Measurements from ENCODE around the gene RASGRF2.
A peak's percentile ranks its signal among the peaks of the same experiment; 100 is the strongest.

RASGRF2 gene

GRCh38 chr5:80956272-80956671 is 3.9 kb upstream of the RASGRF2 start:
- DNase-seq: no peak

GRCh38 chr5:80957031-80957761 is 3.0 kb upstream of the RASGRF2 start:
- DNase-seq: peak; percentile 8

GRCh38 chr5:80958616-80959015 is 1.5 kb upstream of the RASGRF2 start:
- no peak for DNase-seq

- DNase-seq: no peak
These were observed 1.0 kb upstream of the RASGRF2 start for GRCh38 chr5:80959138-80959537.

GRCh38 chr5:80960531-80961375 is 590 bp downstream of the RASGRF2 start:
- peak; percentile 16 for DNase-seq

- no peak for DNase-seq
These were observed 1.5 kb downstream of the RASGRF2 start for GRCh38 chr5:80961376-80962281.

GRCh38 chr5:80962630-80963520 is 2.7 kb downstream of the RASGRF2 start:
- DNase-seq: no peak

- no peak for DNase-seq
These were observed 3.3 kb downstream of the RASGRF2 start for GRCh38 chr5:80963521-80963895.

- DNase-seq: no peak
These were observed 3.9 kb downstream of the RASGRF2 start for GRCh38 chr5:80963966-80964481.

- DNase-seq: no peak
These were observed 4.3 kb downstream of the RASGRF2 start for GRCh38 chr5:80964491-80964890.

GRCh38 chr5:80964919-80965318 is 4.8 kb downstream of the RASGRF2 start:
- no peak for DNase-seq

- no peak for DNase-seq
These were observed 7.5 kb downstream of the RASGRF2 start for GRCh38 chr5:80967500-80968181.

- no peak for DNase-seq
These were observed 12.9 kb downstream of the RASGRF2 start for GRCh38 chr5:80973027-80973426.

GRCh38 chr5:80975065-80975464 is 14.9 kb downstream of the RASGRF2 start:
- no peak for DNase-seq

GRCh38 chr5:80976985-80977384 is 16.8 kb downstream of the RASGRF2 start:
- DNase-seq: no peak

- no peak for DNase-seq
These were observed 17.6 kb downstream of the RASGRF2 start for GRCh38 chr5:80977764-80978163.

GRCh38 chr5:80978772-80979317 is 18.7 kb downstream of the RASGRF2 start:
- DNase-seq: no peak

- no peak for DNase-seq
These were observed 21.9 kb downstream of the RASGRF2 start for GRCh38 chr5:80982093-80982492.

- DNase-seq: no peak
These were observed 25.6 kb downstream of the RASGRF2 start for GRCh38 chr5:80985600-80986228.

GRCh38 chr5:80986382-80986781 is 26.2 kb downstream of the RASGRF2 start:
- DNase-seq: no peak

Data from DMS79 (cell line).